Vagina (tissue), 2 donors: ENCODE measurements around the gene CSNK1D. TPM values are rescaled to one million over a fixed set of nuclear protein-coding genes. Genes with fewer than 3 reads are reported as not detected.

ENCODE experiments used
- DNase-seq, 2 donors: peaks; one replicate each; pipeline ENCODE4 v3.0.0-alpha.2; 2017; ENCODE audit errors: extremely low spot score in 2 of 2
- H3K27ac ChIP-seq: fragments of 200-600 bp; sonication (generic); one replicate; pipeline ENCODE4 v1.5.1; 2019
- H3K27me3 ChIP-seq: fragments of 200-600 bp; sonication (generic); one replicate; pipeline ENCODE4 v1.5.1; 2019
- H3K36me3 ChIP-seq, 2 donors: fragments of 200-600 bp; sonication (generic); one replicate each; pipeline ENCODE4 v1.5.1; 2017 to 2019
- H3K4me1 ChIP-seq: fragments of 200-600 bp; sonication (generic); one replicate; pipeline ENCODE4 v1.5.1; 2019
- H3K4me3 ChIP-seq, 2 donors: fragments of 200-600 bp; sonication (generic); 1 replicate in 1 of 2; 2 replicates in 1 of 2; pipeline ENCODE4 v1.5.1; 2016 to 2019
- H3K9me3 ChIP-seq: fragments of 200-600 bp; sonication (generic); one replicate; pipeline ENCODE4 v1.5.1; 2019
- CTCF ChIP-seq, 3 experiments: fragments of 450-650 bp in 2 of 3; fragments of 200-600 bp in 1 of 3; sonication (generic) in 1 of 3; IDR thresholded peaks; one replicate each; pipeline ENCODE4 v1.5.1; 2017 to 2019; ENCODE audit warnings: antibody characterized with exemption in 3 of 3, mild to moderate bottlenecking in 2 of 3, moderate library complexity in 2 of 3
- POLR2A ChIP-seq, 2 donors: fragments of 450-650 bp; IDR thresholded peaks; one replicate each; pipeline ENCODE4 v1.6.1; 2017; ENCODE audit warnings: antibody characterized with exemption in 2 of 2, mild to moderate bottlenecking in 2 of 2, moderate library complexity in 2 of 2
- POLR2AphosphoS5 ChIP-seq, 2 donors: sonication (generic); formaldehyde crosslinking; IDR thresholded peaks; one replicate each; pipeline ENCODE4 v1.9.0; 2017; ENCODE audit warnings: antibody characterized with exemption in 2 of 2, mild to moderate bottlenecking in 2 of 2, low read depth in 1 of 2; ENCODE audit not compliant: insufficient read depth in 1 of 2
- intact Hi-C: fragments of 100-400 bp; cut with DNase I; formaldehyde crosslinking; loops from one replicate; pipeline ENCODE4 v1.15.1; 2023
- total RNA-seq: library from RNA; depleted of rRNA; stranded (reverse); fragments of >200 nt; gene quantifications from one replicate; pipeline ENCODE4 v1.2.3, GENCODE V29; 2016

CSNK1D gene
- total RNA-seq, 1 donor from 2014 or later: 67.8 TPM

GRCh38 chr17:82302991-82303943 lies 29.8 kb upstream of the CSNK1D start:
- H3K9me3 ChIP-seq: no peaks in the 10 kb centered on the region
- no peak for DNase-seq
- H3K27ac ChIP-seq: no peak overlapping the region
- H3K36me3 ChIP-seq: no peaks in the 10 kb centered on the region
- intact Hi-C loops: no loop called here
- peaks cover 27% of the 10 kb centered on the region for H3K4me1 ChIP-seq
- no peak for TF ChIP-seq CTCF (IDR thresholded peaks at IDR 0.05)
- TF ChIP-seq POLR2A (IDR thresholded peaks at IDR 0.05): no peak
- TF ChIP-seq POLR2AphosphoS5 (IDR thresholded peaks at IDR 0.05; ENCODE audit: insufficient read depth in 1 of 2, low read depth in 1 of 2): no peak
- no peaks in the 10 kb centered on the region for H3K27me3 ChIP-seq
- H3K4me3 ChIP-seq: no peak overlapping the region

GRCh38 chr17:82302568-82302963 lies 29.1 kb upstream of the CSNK1D start:
- Histone ChIP-seq H3K9me3 (no peaks in the 10 kb centered on the region), H3K27me3 (no peaks in the 10 kb centered on the region), H3K4me3 (no peak overlapping the region), H3K36me3 (no peaks in the 10 kb centered on the region), H3K4me1 (peaks cover 34% of the 10 kb centered on the region), H3K27ac (no peak overlapping the region)
- TF ChIP-seq POLR2AphosphoS5 (IDR thresholded peaks at IDR 0.05; ENCODE audit: insufficient read depth in 1 of 2, low read depth in 1 of 2): no peak
- TF ChIP-seq POLR2A (IDR thresholded peaks at IDR 0.05): no peak
- no peak for TF ChIP-seq CTCF (IDR thresholded peaks at IDR 0.05)
- intact Hi-C loops: no loop called here
- no peak for DNase-seq

GRCh38 chr17:82301916-82302567 lies 28.5 kb upstream of the CSNK1D start:
- Histone ChIP-seq H3K4me3 (no peak overlapping the region), H3K4me1 (peaks cover 39% of the 10 kb centered on the region), H3K27me3 (no peaks in the 10 kb centered on the region), H3K9me3 (no peaks in the 10 kb centered on the region), H3K36me3 (no peaks in the 10 kb centered on the region), H3K27ac (no peak overlapping the region)
- intact Hi-C loops: no loop called here
- TF ChIP-seq CTCF (IDR thresholded peaks at IDR 0.05) (no peak), POLR2A (IDR thresholded peaks at IDR 0.05) (no peak), POLR2AphosphoS5 (IDR thresholded peaks at IDR 0.05; ENCODE audit: insufficient read depth in 1 of 2, low read depth in 1 of 2) (no peak)
- DNase-seq: no peak

DNA sequence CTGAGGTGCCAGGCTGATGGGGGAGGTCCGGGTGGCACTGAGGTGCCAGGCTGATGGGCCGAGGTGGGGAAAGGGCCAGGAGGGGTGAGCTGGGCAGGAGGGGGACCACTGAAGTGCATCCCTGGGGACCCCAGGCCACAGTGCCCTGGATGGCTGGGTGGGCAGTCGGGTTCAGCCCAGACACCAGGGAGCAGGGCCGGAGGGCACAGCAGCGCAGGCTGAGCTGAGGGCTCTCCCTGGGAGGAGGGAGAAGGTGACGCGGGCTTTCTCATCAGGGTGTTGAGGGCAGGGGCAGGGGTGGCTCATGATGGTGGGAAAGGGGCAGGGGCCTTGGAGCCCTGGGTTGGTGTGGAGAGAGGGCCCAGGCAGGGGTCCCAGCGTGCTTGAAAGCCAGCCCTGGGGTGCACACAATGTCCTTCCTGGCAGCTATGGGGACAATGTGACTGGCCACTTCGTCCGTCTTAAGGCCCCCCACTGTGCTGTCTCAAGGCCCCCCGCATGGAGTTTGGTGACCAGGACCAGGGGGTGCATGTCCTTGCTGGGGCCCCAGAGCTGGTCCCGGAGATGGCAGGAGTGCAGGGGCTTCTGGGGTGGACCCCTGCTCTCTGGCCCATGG lies 27.9 kb upstream of the CSNK1D start:
- no peaks in the 10 kb centered on the region for H3K36me3 ChIP-seq
- H3K27me3 ChIP-seq: no peaks in the 10 kb centered on the region
- peaks cover 46% of the 10 kb centered on the region for H3K4me1 ChIP-seq
- H3K27ac ChIP-seq: peak overlapping the region; percentile 9
- no peak for DNase-seq
- TF ChIP-seq CTCF (IDR thresholded peaks at IDR 0.05): no peak
- TF ChIP-seq POLR2AphosphoS5 (IDR thresholded peaks at IDR 0.05; ENCODE audit: insufficient read depth in 1 of 2, low read depth in 1 of 2): no peak
- no peak for TF ChIP-seq POLR2A (IDR thresholded peaks at IDR 0.05)
- H3K4me3 ChIP-seq: no peak overlapping the region
- intact Hi-C loops: no loop called here
- H3K9me3 ChIP-seq: no peaks in the 10 kb centered on the region
